ENCODE data around the gene CNKSR3.

CNKSR3 gene

GRCh38 chr6:154479351-154479769, 31.1 kb downstream of the CNKSR3 start:
- DNase-seq (ENCODE audit: low read depth): no peak

GRCh38 chr6:154478701-154479060, 31.8 kb downstream of the CNKSR3 start:
- DNase-seq (ENCODE audit: low read depth): no peak

GRCh38 chr6:154478021-154478700, 32.3 kb downstream of the CNKSR3 start:
- DNase-seq (ENCODE audit: low read depth): no peak

- no peak for DNase-seq (ENCODE audit: low read depth)
These were observed 34.0 kb downstream of the CNKSR3 start for GRCh38 chr6:154476494-154476893.

GRCh38 chr6:154474648-154475428, 35.6 kb downstream of the CNKSR3 start:
- no peak for DNase-seq (ENCODE audit: low read depth)

GRCh38 chr6:154473324-154473723, 37.2 kb downstream of the CNKSR3 start:
- no peak for DNase-seq (ENCODE audit: low read depth)

- DNase-seq (ENCODE audit: low read depth): no peak
These were observed 38.7 kb downstream of the CNKSR3 start for GRCh38 chr6:154471609-154472362.

- DNase-seq (ENCODE audit: low read depth): no peak
These were observed 41.1 kb downstream of the CNKSR3 start for GRCh38 chr6:154469306-154469935.

- DNase-seq (ENCODE audit: low read depth): no peak
These were observed 41.7 kb downstream of the CNKSR3 start for GRCh38 chr6:154468760-154469159.

- DNase-seq (ENCODE audit: low read depth): no peak
These were observed 43.4 kb downstream of the CNKSR3 start for GRCh38 chr6:154466971-154467679.

- no peak for DNase-seq (ENCODE audit: low read depth)
These were observed 44.3 kb downstream of the CNKSR3 start for GRCh38 chr6:154466139-154466538.

GRCh38 chr6:154463573-154464419, 46.7 kb downstream of the CNKSR3 start:
- no peak for DNase-seq (ENCODE audit: low read depth)

GRCh38 chr6:154462425-154462824, 48.1 kb downstream of the CNKSR3 start:
- DNase-seq (ENCODE audit: low read depth): no peak

- no peak for DNase-seq (ENCODE audit: low read depth)
These were observed 49.1 kb downstream of the CNKSR3 start for GRCh38 chr6:154461348-154461747.

- DNase-seq (ENCODE audit: low read depth): no peak
These were observed 50.0 kb downstream of the CNKSR3 start for GRCh38 chr6:154460306-154461071.

GRCh38 chr6:154459513-154459912, 51.0 kb downstream of the CNKSR3 start:
- DNase-seq (ENCODE audit: low read depth): no peak

- no peak for DNase-seq (ENCODE audit: low read depth)
These were observed 51.7 kb downstream of the CNKSR3 start for GRCh38 chr6:154458565-154459470.

GRCh38 chr6:154457881-154458284, 52.6 kb downstream of the CNKSR3 start:
- no peak for DNase-seq (ENCODE audit: low read depth)

Data from activated T-cell treated with anti-CD3 and anti-CD28 coated beads for 48 hours (primary cell).